GM18951 (cell line): ENCODE results near the gene AMIGO3.
A peak's percentile ranks its signal among the peaks of the same experiment; 100 is the strongest.
"Not testable (repeated sequence)": the region's sequence is repeated elsewhere in the genome, so short reads cannot be mapped to it uniquely, and the experiment has no call there.

Source experiments
- POLR2A ChIP-seq: IDR thresholded peaks from 4 replicates; pipeline ENCODE4 v1.6.1; 2011; ENCODE audit warnings: mild to moderate bottlenecking; ENCODE audit not compliant: insufficient read length, insufficient read depth; ENCODE audit errors: extremely low read depth
- in situ Hi-C: fragments of 300-500 bp; cut with MboI; formaldehyde crosslinking; loops from one replicate; pipeline ENCODE4 v1.12.0; 2022; ENCODE audit warnings: low sequenced_read_pairs, mixed read lengths, inconsistent platforms; ENCODE audit not compliant: unreplicated experiment

The AMIGO3 gene

GRCh38 chr3:49701388-49702077 lies 18.0 kb downstream of the AMIGO3 start:
- in situ Hi-C loops: no loop called here
- no peak for TF ChIP-seq POLR2A

DNA sequence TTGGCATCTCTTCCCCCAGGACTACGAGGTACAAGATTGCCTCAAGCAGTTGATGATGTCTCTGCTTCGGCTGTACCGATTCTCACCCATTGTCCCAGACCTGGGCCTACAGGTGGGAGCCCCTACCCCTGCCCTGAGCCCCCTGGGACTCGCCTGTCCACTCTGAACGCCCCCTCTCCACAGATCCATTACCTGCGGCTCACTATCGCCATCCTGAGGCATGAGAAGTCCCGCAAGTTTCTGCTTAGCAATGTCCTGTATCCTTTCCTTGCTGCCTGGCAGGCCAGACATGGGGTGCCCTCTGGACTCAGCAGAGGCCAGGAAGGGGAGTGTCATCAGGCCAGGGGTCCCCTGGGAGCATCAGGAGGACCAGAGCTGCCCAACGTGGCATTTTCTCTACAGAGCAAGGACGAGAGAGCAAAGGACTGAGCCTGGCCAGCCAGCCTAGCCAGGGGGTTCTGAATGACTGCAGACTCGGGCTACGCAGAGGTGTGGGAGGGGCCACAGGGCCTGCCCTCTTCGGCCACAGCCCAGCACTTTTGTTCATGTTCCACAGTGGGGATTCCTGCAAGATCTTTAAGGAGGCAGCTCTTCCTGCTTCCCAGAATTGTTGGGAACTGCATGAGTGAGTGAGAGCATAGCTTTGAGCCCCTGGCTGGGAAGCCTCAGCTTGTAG lies 18.9 kb downstream of the AMIGO3 start:
- in situ Hi-C loops: no loop called here
- no peak for TF ChIP-seq POLR2A

DNA sequence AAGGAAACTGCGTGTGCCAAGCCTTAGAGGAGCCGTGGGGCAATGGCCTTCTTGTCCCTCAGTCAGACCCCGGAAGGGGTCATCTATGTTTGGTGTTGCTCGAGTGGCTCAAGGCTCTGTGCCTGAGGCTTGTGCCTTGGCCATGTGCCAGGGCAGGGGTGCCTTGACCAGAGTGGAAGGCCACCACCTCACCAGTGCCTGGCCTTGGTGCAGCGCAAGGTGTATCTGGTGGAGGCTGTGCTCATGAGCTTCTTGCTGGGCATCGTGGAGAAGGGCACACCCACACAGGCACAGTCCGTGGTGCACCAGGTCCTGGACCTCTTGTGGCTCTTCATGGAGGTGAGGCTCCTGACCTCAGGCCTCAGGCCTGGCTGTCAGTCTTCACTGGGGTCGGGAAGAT lies 19.5 kb downstream of the AMIGO3 start:
- in situ Hi-C loops: no loop called here
- TF ChIP-seq POLR2A: no peak

GRCh38 chr3:49699281-49699979 lies 20.1 kb downstream of the AMIGO3 start:
- no peak for TF ChIP-seq POLR2A
- in situ Hi-C loops: no loop called here

- in situ Hi-C loops: not testable (repeated sequence)
These were observed 24.0 kb downstream of the AMIGO3 start for GRCh38 chr3:49695350-49696015.

- in situ Hi-C loops: not testable (repeated sequence)
These were observed 24.9 kb downstream of the AMIGO3 start for GRCh38 chr3:49694409-49695070.

DNA sequence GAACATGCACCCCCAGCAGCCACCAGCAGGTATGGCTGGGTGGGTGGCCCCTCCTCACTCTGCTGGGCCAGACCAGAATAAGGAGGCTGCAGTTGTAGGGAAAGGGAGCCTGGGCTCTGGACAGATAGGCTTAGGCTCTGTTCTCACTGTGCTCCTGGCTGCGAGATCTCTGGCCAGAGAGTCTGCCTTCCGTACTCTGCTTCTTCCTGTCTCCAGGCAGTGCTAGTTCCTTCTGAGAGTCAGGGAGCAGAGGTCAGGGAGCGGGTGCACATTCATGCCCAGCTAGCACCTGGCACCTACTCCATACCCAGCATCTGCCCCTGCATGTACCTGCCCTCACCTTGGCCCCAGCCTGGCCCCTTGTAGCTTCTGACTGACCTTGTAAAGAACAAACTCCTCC lies 28.0 kb downstream of the AMIGO3 start:
- in situ Hi-C loops: not testable (repeated sequence)

DNA sequence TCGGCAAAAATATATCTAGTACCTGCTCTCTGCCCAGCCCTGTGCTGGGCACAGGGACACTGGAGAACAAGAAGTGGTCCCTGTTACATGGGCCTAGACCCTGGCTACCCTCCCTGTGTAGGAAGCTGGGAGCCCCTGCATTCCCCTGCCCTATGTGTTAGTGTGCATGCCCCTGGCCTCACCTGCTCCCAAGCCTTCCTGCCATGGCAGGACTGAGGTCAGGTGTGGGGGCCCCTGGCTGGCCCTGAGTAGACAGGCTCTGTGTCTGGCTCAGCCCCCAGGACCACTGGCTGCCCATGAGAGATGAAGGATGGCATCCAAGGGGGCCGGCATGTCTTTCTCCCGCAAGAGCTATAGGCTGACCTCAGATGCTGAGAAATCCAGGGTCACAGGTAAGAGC lies 28.6 kb downstream of the AMIGO3 start:
- in situ Hi-C loops: not testable (repeated sequence)

DNA sequence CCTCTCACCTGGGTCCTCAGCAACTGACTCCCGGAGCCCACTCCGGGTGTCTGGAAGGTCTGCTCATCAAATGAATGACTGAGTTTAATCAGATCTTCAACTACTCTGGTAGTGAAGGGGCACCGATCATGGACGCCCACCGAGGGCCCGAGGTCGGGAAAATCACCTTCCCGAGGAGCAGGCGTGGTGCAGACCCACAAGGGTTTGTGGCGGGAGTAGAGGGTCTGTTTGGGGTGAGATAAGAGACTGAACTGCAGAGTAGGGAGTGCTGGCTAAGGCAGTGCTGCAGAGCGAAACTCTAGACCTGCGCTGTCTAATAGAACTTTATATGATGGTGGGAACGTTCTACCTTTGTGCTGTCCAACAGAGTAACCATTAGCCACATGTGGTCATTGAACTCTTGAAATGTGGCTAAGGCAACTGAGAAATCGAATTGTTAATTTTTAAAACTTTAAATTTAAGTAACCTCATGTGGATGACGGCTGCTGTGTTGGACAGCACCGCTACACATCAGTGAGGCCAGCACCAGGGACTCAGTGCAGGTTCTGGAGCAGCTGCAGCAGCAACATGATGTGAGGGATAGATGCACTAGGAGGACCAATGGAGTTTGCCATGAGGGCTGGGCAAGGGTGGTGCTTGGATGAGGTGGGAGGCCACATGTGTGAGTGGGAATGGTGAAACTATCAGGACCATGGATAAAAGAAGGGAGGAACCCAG lies 29.4 kb downstream of the AMIGO3 start:
- in situ Hi-C loops: not testable (repeated sequence)

- in situ Hi-C loops: no loop called here
- peak; percentile 77 for TF ChIP-seq POLR2A
These were observed 30.2 kb downstream of the AMIGO3 start, which contains the start of the genes MST1 and RNF123 for GRCh38 chr3:49689046-49689907. TSS of gene MST1 (minus strand) at chr3:49689474. CDS start at chr3:49688691, 783 bp downstream. TSS of gene RNF123 (plus strand) at chr3:49689557. CDS start at chr3:49691166, 1,609 bp downstream.

GRCh38 chr3:49688338-49689045 lies 31.0 kb downstream of the AMIGO3 start:
- in situ Hi-C loops: not testable (repeated sequence)

GRCh38 chr3:49687424-49687795 lies 32.1 kb downstream of the AMIGO3 start:
- in situ Hi-C loops: not testable (repeated sequence)

DNA sequence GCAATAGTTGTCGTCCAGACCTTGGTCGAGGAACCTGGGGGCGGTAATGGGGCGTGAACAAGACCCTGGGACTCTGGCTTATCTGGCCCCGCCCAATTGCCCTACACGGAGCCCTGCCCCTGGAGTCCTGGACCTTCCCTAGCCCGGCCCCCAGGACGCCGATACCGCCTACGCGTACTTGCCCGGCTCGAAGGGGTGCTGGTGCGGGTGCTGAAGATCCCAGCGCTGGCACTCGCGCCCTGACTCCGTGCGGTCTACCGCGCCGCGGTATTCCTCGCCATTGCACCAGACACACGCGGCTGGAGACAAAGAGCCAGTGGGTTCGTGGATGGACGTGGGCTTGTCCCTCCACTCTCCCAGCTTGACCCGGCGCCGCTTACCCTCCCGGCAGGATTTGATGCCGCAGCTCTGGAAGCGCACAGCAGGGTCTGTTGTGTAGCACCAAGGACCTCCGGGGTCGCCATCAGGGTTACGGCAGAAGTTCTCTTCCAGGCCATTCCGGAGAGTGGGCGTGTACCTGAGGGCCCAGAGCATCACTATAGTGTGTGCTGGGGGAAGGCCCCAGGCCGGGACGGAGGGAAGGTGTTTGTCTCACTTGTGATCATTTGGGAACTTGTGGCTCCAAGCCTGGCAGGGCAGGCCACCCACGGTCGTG lies 32.6 kb downstream of the AMIGO3 start:
- in situ Hi-C loops: not testable (repeated sequence)

GRCh38 chr3:49686346-49686745 lies 33.1 kb downstream of the AMIGO3 start:
- in situ Hi-C loops: not testable (repeated sequence)

DNA sequence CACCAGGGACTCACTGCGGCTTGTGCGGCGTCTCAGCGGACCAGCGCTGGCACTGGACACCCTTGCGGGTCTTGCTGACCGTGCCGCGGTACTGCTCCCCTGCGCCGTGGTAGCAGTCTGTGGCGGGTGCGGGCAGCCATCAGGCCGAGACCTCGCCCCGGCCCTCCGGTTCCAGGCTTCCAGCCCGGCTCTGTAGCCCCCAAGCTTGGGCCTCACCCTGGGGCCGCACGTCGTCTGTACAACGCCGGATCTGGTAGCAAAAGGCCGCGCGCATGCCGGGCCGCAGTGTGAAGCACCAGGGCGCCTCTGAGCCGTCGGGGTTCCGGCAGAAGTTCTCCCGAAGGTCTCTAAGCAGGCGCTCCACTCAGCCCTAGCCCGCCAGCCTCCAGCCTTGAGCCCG lies 33.6 kb downstream of the AMIGO3 start:
- in situ Hi-C loops: not testable (repeated sequence)

DNA sequence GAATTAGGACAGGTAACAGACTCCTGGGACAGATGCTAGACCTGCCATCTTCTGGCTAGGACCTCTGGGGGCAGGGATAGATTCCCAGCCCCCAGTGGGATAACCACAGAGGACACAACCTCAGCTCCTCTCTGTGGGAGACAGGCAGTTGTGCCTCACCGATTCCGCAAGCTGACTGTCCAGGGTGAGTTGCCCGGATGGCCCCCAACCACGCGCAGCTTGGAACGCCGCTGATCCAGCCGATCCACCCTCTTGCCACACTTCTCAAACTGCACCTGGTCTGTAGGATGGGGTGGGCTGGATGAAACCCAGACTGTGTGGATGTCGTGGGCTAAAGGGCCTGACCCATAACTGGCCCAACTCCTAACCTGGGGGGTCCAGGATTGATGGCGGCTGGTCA lies 34.4 kb downstream of the AMIGO3 start:
- in situ Hi-C loops: not testable (repeated sequence)
